Measurements from ENCODE around the gene RYR2.

DNA sequence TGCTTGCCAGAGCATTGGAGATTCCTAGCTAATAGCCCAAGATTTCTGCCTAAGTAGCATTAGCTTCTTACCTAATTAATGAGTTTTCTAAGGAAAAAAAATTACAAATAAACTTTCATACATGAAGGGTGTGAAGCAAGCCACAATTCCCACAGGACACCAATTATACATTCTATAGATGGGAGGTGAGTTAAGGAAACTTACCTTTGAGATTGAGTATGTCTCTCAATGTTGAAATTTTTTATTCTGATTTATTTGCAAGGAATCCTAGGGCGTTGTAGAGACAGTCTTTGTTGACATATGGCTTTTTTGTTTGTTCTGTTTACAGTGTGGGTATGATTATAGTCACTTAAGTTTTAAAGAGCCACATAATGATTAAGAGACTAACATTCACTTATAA lies 313.0 kb downstream of the RYR2 start:
- TF ChIP-seq, protein P1, sequence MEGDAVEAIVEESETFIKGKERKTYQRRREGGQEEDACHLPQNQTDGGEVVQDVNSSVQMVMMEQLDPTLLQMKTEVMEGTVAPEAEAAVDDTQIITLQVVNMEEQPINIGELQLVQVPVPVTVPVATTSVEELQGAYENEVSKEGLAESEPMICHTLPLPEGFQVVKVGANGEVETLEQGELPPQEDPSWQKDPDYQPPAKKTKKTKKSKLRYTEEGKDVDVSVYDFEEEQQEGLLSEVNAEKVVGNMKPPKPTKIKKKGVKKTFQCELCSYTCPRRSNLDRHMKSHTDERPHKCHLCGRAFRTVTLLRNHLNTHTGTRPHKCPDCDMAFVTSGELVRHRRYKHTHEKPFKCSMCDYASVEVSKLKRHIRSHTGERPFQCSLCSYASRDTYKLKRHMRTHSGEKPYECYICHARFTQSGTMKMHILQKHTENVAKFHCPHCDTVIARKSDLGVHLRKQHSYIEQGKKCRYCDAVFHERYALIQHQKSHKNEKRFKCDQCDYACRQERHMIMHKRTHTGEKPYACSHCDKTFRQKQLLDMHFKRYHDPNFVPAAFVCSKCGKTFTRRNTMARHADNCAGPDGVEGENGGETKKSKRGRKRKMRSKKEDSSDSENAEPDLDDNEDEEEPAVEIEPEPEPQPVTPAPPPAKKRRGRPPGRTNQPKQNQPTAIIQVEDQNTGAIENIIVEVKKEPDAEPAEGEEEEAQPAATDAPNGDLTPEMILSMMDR (IDR thresholded peaks at IDR 0.05) = no peak
- TF ChIP-seq EP300 (IDR thresholded peaks at IDR 0.05) = no peak
- TF ChIP-seq POLR2A (IDR thresholded peaks at IDR 0.05) = no peak
